Trophoblast cell (in vitro differentiated cells and primary cell): ENCODE measurements around the gene TRNP1.
"Not testable (repeated sequence)": the region's sequence is repeated elsewhere in the genome, so short reads cannot be mapped to it uniquely, and the experiment has no call there.

Experiments used
- DNase-seq, 2 donors: peaks; one replicate each; pipeline ENCODE4 v3.0.0-alpha.2; 2016
- H2AFZ ChIP-seq: 2 replicates; pipeline ENCODE4 v1.6.1; 2013; ENCODE audit warnings: low read length, moderate library complexity, mild to moderate bottlenecking; ENCODE audit not compliant: insufficient read depth, poor library complexity
- H2AK5ac ChIP-seq: 2 replicates; pipeline ENCODE4 v1.6.1; 2013; ENCODE audit warnings: mild to moderate bottlenecking, low read length
- H2BK120ac ChIP-seq: 2 replicates; pipeline ENCODE4 v1.6.1; 2013; ENCODE audit warnings: low read length, mild to moderate bottlenecking, moderate library complexity; ENCODE audit not compliant: insufficient read depth, poor library complexity
- H2BK12ac ChIP-seq: 2 replicates; pipeline ENCODE4 v1.6.1; 2013; ENCODE audit warnings: mild to moderate bottlenecking, low read length, moderate library complexity
- H2BK5ac ChIP-seq: 2 replicates; pipeline ENCODE4 v1.6.1; 2013; ENCODE audit warnings: low read length, low read depth, moderate library complexity, mild to moderate bottlenecking; ENCODE audit not compliant: poor library complexity
- H3K14ac ChIP-seq: 2 replicates; pipeline ENCODE4 v1.6.1; 2013; ENCODE audit warnings: mild to moderate bottlenecking, low read length
- H3K18ac ChIP-seq: 2 replicates; pipeline ENCODE4 v1.6.1; 2013; ENCODE audit warnings: mild to moderate bottlenecking, low read length
- H3K23ac ChIP-seq: 2 replicates; pipeline ENCODE4 v1.6.1; 2013; ENCODE audit warnings: low read length
- H3K27ac ChIP-seq: 2 replicates; pipeline ENCODE4 v1.5.1; 2013; ENCODE audit warnings: low read depth, mild to moderate bottlenecking, inconsistent platforms, low read length, moderate library complexity
- H3K27me3 ChIP-seq: 2 replicates; pipeline ENCODE4 v1.6.1; 2013; ENCODE audit warnings: inconsistent platforms, mild to moderate bottlenecking, low read length, moderate library complexity; ENCODE audit not compliant: insufficient read depth
- H3K36me3 ChIP-seq, 2 experiments: 1 replicate in 1 of 2; 2 replicates in 1 of 2; pipeline ENCODE4 v1.6.1; 2013; ENCODE audit warnings: low read length in 2 of 2, mild to moderate bottlenecking in 2 of 2, moderate library complexity in 1 of 2; ENCODE audit not compliant: insufficient read depth in 2 of 2, control insufficient read depth in 1 of 2
- H3K4ac ChIP-seq: 2 replicates; pipeline ENCODE4 v1.6.1; 2013; ENCODE audit warnings: low read depth, mild to moderate bottlenecking, low read length, moderate library complexity
- H3K4me1 ChIP-seq, 2 experiments: 1 replicate in 1 of 2; 2 replicates in 1 of 2; pipeline ENCODE4 v1.6.1; 2013; ENCODE audit warnings: low read length in 2 of 2, mild to moderate bottlenecking in 2 of 2, moderate library complexity in 1 of 2; ENCODE audit not compliant: insufficient read depth in 2 of 2, control insufficient read depth in 1 of 2
- H3K4me2 ChIP-seq: 2 replicates; pipeline ENCODE4 v1.6.1; 2013; ENCODE audit warnings: inconsistent platforms, mild to moderate bottlenecking, low read length, moderate library complexity
- H3K4me3 ChIP-seq: 2 replicates; pipeline ENCODE4 v1.5.1; 2013; ENCODE audit warnings: mild to moderate bottlenecking, low read depth, low read length, inconsistent platforms
- H3K79me1 ChIP-seq: one replicate; pipeline ENCODE4 v1.6.1; 2013; ENCODE audit warnings: low read length
- H3K79me2 ChIP-seq: 2 replicates; pipeline ENCODE4 v1.6.1; 2013; ENCODE audit warnings: low read length, mild to moderate bottlenecking; ENCODE audit not compliant: control insufficient read depth, insufficient read depth, poor library complexity
- H3K9ac ChIP-seq: 2 replicates; pipeline ENCODE4 v1.6.1; 2013; ENCODE audit warnings: mild to moderate bottlenecking, low read length
- H3K9me3 ChIP-seq: 2 replicates; pipeline ENCODE4 v1.6.1; 2013; ENCODE audit warnings: low read depth, mild to moderate bottlenecking, control low read depth, inconsistent platforms, low read length; ENCODE audit not compliant: insufficient read depth
- H4K12ac ChIP-seq: 2 replicates; pipeline ENCODE4 v1.6.1; 2013; ENCODE audit warnings: low read depth, mild to moderate bottlenecking, low read length, moderate library complexity
- H4K8ac ChIP-seq: 2 replicates; pipeline ENCODE4 v1.6.1; 2013; ENCODE audit warnings: low read depth, mild to moderate bottlenecking, low read length, moderate library complexity
- H4K91ac ChIP-seq: one replicate; pipeline ENCODE4 v1.6.1; 2013; ENCODE audit warnings: low read depth, mild to moderate bottlenecking, low read length, moderate library complexity
- WGBS: extraction: QIAGEN DNeasy Blood & Tissue Kit; methylation state at CpG from one replicate; pipeline ENCODE4 v1.1.7; 2013; ENCODE audit warnings: missing lambda C conversion rate; ENCODE audit not compliant: insufficient read length, insufficient coverage; ENCODE audit errors: extremely low coverage; 5-methylcytosine and 5-hydroxymethylcytosine counted together

The TRNP1 gene

DNA sequence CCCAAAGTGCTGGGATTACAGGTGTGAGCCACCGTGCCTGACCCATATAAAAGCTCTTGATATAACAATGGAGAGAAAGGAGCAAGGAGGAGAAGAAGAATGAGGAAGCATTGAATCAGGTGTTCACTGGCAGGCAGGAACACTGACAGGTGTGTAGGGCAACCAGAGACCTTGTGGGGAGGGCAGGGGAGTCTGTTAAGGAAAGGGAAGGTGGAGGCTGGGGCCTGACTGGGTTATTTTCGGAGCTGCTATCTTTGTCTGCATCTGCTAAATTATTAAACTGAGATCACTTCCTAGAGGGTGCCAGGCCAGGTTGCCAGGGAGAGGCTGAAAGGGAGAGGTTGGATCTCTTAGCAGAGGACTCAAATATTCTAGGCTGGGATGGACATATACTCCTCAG, 6.8 kb upstream of the TRNP1 start:
- Histone ChIP-seq H3K14ac (no peak overlapping the region), H3K9me3 (no peaks in the 10 kb centered on the region), H3K9ac (no peak overlapping the region), H3K36me3 (no peaks in the 10 kb centered on the region), H2AFZ (no peak overlapping the region), H2AK5ac (no peak overlapping the region), H3K79me1 (no peaks in the 10 kb centered on the region), H3K4me3 (no peak overlapping the region), H3K4ac (no peak overlapping the region), H2BK5ac (no peak overlapping the region), H3K27me3 (no peaks in the 10 kb centered on the region), H3K79me2 (no peaks in the 10 kb centered on the region), H3K18ac (no peak overlapping the region), H3K4me2 (no peak overlapping the region), H3K4me1 (no peaks in the 10 kb centered on the region), H2BK12ac (no peak overlapping the region), H4K91ac (no peak overlapping the region), H2BK120ac (no peak overlapping the region), H3K27ac (no peak overlapping the region), H4K12ac (no peak overlapping the region), H3K23ac (no peak overlapping the region), H4K8ac (no peak overlapping the region)
- no CpG with 5 or more reads among the region's 2 CpGs for WGBS
- no peak for DNase-seq

- not testable (repeated sequence) for H3K23ac ChIP-seq, H4K91ac ChIP-seq, H3K18ac ChIP-seq, H3K9me3 ChIP-seq, H3K14ac ChIP-seq, H2AK5ac ChIP-seq, H2BK12ac ChIP-seq, H3K4me3 ChIP-seq, DNase-seq, H4K12ac ChIP-seq, H3K79me1 ChIP-seq, H3K4me1 ChIP-seq, H3K36me3 ChIP-seq, H4K8ac ChIP-seq, H3K27ac ChIP-seq, H2AFZ ChIP-seq, H3K27me3 ChIP-seq, H3K9ac ChIP-seq, H3K4me2 ChIP-seq, H2BK120ac ChIP-seq, H3K79me2 ChIP-seq, H2BK5ac ChIP-seq, H3K4ac ChIP-seq
- whole genome bisulfite sequencing: no CpG with 5 or more reads among the region's 12 CpGs
Measured at GRCh38 chr1:26989403-26990109, 3.9 kb upstream of the TRNP1 start.

GRCh38 chr1:26991310-26992116, 2.0 kb upstream of the TRNP1 start:
- no peak overlapping the region for H3K27ac ChIP-seq
- H3K4me1 ChIP-seq: peaks cover 6 to 11% of the 10 kb centered on the region in 2 experiments
- H3K27me3 ChIP-seq: peaks cover 4% of the 10 kb centered on the region
- no peak overlapping the region for H3K4me2 ChIP-seq
- peaks cover 4% of the 10 kb centered on the region for H3K79me1 ChIP-seq
- H4K8ac ChIP-seq: no peak overlapping the region
- no peak overlapping the region for H2AK5ac ChIP-seq
- no peak overlapping the region for H3K18ac ChIP-seq
- H3K14ac ChIP-seq: no peak overlapping the region
- DNase-seq: no peak
- H4K12ac ChIP-seq: no peak overlapping the region
- no peak overlapping the region for H3K9ac ChIP-seq
- H4K91ac ChIP-seq: no peak overlapping the region
- H3K4me3 ChIP-seq: no peak overlapping the region
- H2BK12ac ChIP-seq: no peak overlapping the region
- WGBS: no CpG with 5 or more reads among the region's 10 CpGs
- no peaks in the 10 kb centered on the region for H3K36me3 ChIP-seq
- H3K4ac ChIP-seq: no peak overlapping the region
- H3K9me3 ChIP-seq: no peaks in the 10 kb centered on the region
- H3K79me2 ChIP-seq: peaks cover 3% of the 10 kb centered on the region
- H2BK5ac ChIP-seq: no peak overlapping the region
- no peak overlapping the region for H2AFZ ChIP-seq
- H2BK120ac ChIP-seq: no peak overlapping the region
- H3K23ac ChIP-seq: no peak overlapping the region

DNA sequence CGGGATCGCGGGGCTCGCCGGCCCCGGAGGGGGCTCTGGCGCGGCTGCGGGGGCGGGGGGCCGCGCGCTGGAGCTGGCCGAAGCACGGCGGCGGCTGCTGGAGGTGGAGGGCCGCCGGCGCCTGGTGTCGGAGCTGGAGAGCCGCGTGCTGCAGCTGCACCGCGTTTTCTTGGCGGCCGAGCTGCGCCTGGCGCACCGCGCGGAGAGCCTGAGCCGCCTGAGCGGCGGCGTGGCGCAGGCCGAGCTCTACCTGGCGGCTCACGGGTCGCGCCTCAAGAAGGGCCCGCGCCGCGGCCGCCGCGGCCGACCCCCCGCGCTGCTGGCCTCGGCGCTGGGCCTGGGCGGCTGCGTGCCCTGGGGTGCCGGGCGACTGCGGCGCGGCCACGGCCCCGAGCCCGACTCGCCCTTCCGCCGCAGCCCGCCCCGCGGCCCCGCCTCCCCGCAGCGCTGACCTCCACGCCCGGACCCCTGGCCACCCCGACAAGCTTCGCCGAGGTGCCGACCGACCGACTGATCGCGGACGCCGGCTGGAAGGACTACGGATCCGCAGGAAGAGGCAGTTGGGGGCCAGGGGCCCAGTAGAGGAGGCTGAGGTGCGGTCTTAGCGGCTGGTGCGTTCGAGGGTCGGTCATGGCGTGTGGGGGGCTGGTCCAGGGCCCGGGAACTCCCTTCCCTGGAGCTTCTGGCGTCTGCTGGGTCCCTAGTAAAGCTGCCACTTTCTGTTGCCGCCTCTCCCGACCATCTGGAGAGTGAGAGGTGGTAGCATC, 711 bp downstream of the TRNP1 start:
- peak overlapping the region; percentile 67 for H3K18ac ChIP-seq
- peak overlapping the region; percentile 14 for H3K14ac ChIP-seq
- peak in 1 of 2 donors; percentile 35 for DNase-seq
- peaks cover 10% of the 10 kb centered on the region for H3K79me1 ChIP-seq
- no peaks in the 10 kb centered on the region for H3K9me3 ChIP-seq
- H2BK5ac ChIP-seq: no peak overlapping the region
- H3K9ac ChIP-seq: peak overlapping the region; percentile 20
- H2AK5ac ChIP-seq: no peak overlapping the region
- WGBS: no CpG with 5 or more reads among the region's 97 CpGs
- H2BK12ac ChIP-seq: no peak overlapping the region
- no peak overlapping the region for H3K4ac ChIP-seq
- no peak overlapping the region for H3K23ac ChIP-seq
- H3K27ac ChIP-seq: no peak overlapping the region
- peak overlapping the region; percentile 95 for H3K4me2 ChIP-seq
- peak overlapping the region; percentile 76 for H3K4me3 ChIP-seq
- H4K91ac ChIP-seq: no peak overlapping the region
- H2BK120ac ChIP-seq: peak overlapping the region; percentile 58
- peaks cover 4% of the 10 kb centered on the region for H3K27me3 ChIP-seq
- peak overlapping the region; percentile 19 for H4K8ac ChIP-seq
- peaks cover 3% of the 10 kb centered on the region for H3K79me2 ChIP-seq
- H4K12ac ChIP-seq: peak overlapping the region; percentile 37
- H2AFZ ChIP-seq: no peak overlapping the region
- peaks cover 14 to 22% of the 10 kb centered on the region in 2 experiments for H3K4me1 ChIP-seq
- no peaks in the 10 kb centered on the region for H3K36me3 ChIP-seq
